IMR-90 (cell line): ENCODE data around the gene TGFBRAP1. TPM values are rescaled to one million over a fixed set of nuclear protein-coding genes. Genes with fewer than 3 reads are reported as not detected.

Source experiments
- ATAC-seq: fragments of 200-7000 bp; cut with Tn5 transposase; 2 replicates; pipeline ENCODE4 v1.9.1; 2020; ENCODE audit warnings: low read depth, mild to moderate bottlenecking, moderate library complexity
- BruUV-seq: library from RNA; stranded (reverse); fragments of 400-500 nt; replicated peaks from 2 replicates; lab custom pipeline; 2021; lab: Mats Ljungman, UMichigan
- CTCF ChIA-PET: fragments of 300-600 bp; formaldehyde crosslinking; extraction: SDS; loops from one replicate; lab custom pipeline; 2021; ENCODE audit warnings: antibody characterized with exemption; lab: Yijun Ruan, JAX
- POLR2A ChIA-PET: fragments of 300-600 bp; sonication (Branson Sonifier 250); formaldehyde crosslinking; loops from one replicate; lab custom pipeline; 2022; ENCODE audit warnings: antibody characterized with exemption; ENCODE audit not compliant: unreplicated experiment; lab: Charles Lee
- DNase-seq: peaks from one replicate; pipeline ENCODE4 v3.0.0; 2013
- H2AFZ ChIP-seq: replicated peaks from 2 replicates; pipeline ENCODE3; 2013; ENCODE audit warnings: low read length, mild to moderate bottlenecking; ENCODE audit not compliant: poor library complexity
- H2AK5ac ChIP-seq: 2 replicates; pipeline ENCODE4 v1.6.1; 2013; ENCODE audit warnings: low read depth, low read length, inconsistent platforms
- H2AK9ac ChIP-seq: replicated peaks from 2 replicates; pipeline ENCODE3; 2013; ENCODE audit warnings: mild to moderate bottlenecking, low read depth, low read length, moderate library complexity; ENCODE audit not compliant: poor library complexity
- H2BK120ac ChIP-seq: 2 replicates; pipeline ENCODE4 v1.6.1; 2013; ENCODE audit warnings: low read depth, low read length, inconsistent platforms
- H2BK15ac ChIP-seq: 3 replicates; pipeline ENCODE4 v1.6.1; 2013; ENCODE audit warnings: low read depth, low read length, inconsistent platforms
- H2BK20ac ChIP-seq: 2 replicates; pipeline ENCODE4 v1.6.1; 2013; ENCODE audit warnings: low read depth, mild to moderate bottlenecking, inconsistent platforms, low read length, moderate library complexity
- H2BK5ac ChIP-seq: 2 replicates; pipeline ENCODE4 v1.6.1; 2013; ENCODE audit warnings: mild to moderate bottlenecking, low read depth, low read length, inconsistent platforms; ENCODE audit not compliant: poor library complexity, severe bottlenecking
- H3K14ac ChIP-seq: replicated peaks from 2 replicates; pipeline ENCODE4 v1.6.1; 2013; ENCODE audit warnings: low read depth, low read length, inconsistent platforms
- H3K18ac ChIP-seq: 2 replicates; pipeline ENCODE4 v1.6.1; 2013; ENCODE audit warnings: low read depth, low read length, control low read depth
- H3K23ac ChIP-seq: 2 replicates; pipeline ENCODE4 v1.6.1; 2013; ENCODE audit warnings: low read depth, low read length, inconsistent platforms
- H3K27ac ChIP-seq: 2 replicates; pipeline ENCODE4 v1.5.1; 2013; ENCODE audit warnings: mild to moderate bottlenecking, control low read depth, low read length; ENCODE audit not compliant: insufficient read depth
- H3K27me3 ChIP-seq: 2 replicates; pipeline ENCODE4 v1.6.1; 2013; ENCODE audit warnings: low read length; ENCODE audit not compliant: control insufficient read depth, insufficient read depth
- H3K36me3 ChIP-seq: 2 replicates; pipeline ENCODE4 v1.6.1; 2013; ENCODE audit warnings: low read length, mixed read lengths; ENCODE audit not compliant: control insufficient read depth, insufficient read depth
- H3K4ac ChIP-seq: 2 replicates; pipeline ENCODE4 v1.6.1; 2013; ENCODE audit warnings: low read depth, low read length, inconsistent platforms
- H3K4me1 ChIP-seq: 2 replicates; pipeline ENCODE4 v1.6.1; 2013; ENCODE audit warnings: low read length, mixed read lengths; ENCODE audit not compliant: control insufficient read depth, insufficient read depth
- H3K4me2 ChIP-seq: 2 replicates; pipeline ENCODE4 v1.6.1; 2013; ENCODE audit warnings: low read depth, mild to moderate bottlenecking, control low read depth, low read length, moderate library complexity
- H3K4me3 ChIP-seq: 2 replicates; pipeline ENCODE4 v1.5.1; 2013; ENCODE audit warnings: low read depth, mild to moderate bottlenecking, control low read depth, low read length, moderate library complexity; ENCODE audit not compliant: insufficient read depth
- H3K56ac ChIP-seq: 2 replicates; pipeline ENCODE4 v1.6.1; 2013; ENCODE audit warnings: low read length, inconsistent platforms; ENCODE audit not compliant: insufficient read depth; ENCODE audit errors: extremely low read depth
- H3K79me1 ChIP-seq, 2 experiments: 2 replicates each; pipeline ENCODE4 v1.6.1; 2013; ENCODE audit warnings: low read length in 2 of 2, inconsistent platforms in 1 of 2, low read depth in 1 of 2
- H3K9ac ChIP-seq: 2 replicates; pipeline ENCODE4 v1.6.1; 2013; ENCODE audit warnings: low read depth, low read length, control low read depth
- H3K9me1 ChIP-seq: 2 replicates; pipeline ENCODE4 v1.6.1; 2013; ENCODE audit warnings: low read length, inconsistent platforms; ENCODE audit not compliant: insufficient read depth
- H3K9me3 ChIP-seq: 2 replicates; pipeline ENCODE4 v1.6.1; 2013; ENCODE audit warnings: low read length; ENCODE audit not compliant: control insufficient read depth, insufficient read depth
- H4K20me1 ChIP-seq: 2 replicates; pipeline ENCODE4 v1.6.1; 2013; ENCODE audit warnings: low read length, inconsistent platforms; ENCODE audit not compliant: insufficient read depth
- H4K5ac ChIP-seq: 2 replicates; pipeline ENCODE4 v1.6.1; 2013; ENCODE audit warnings: mild to moderate bottlenecking, low read depth, low read length, control low read depth
- H4K8ac ChIP-seq, 2 experiments: 2 replicates each; pipeline ENCODE4 v1.6.1; 2013; ENCODE audit warnings: low read depth in 2 of 2, low read length in 2 of 2, control low read depth in 1 of 2, inconsistent platforms in 1 of 2
- H4K91ac ChIP-seq: 2 replicates; pipeline ENCODE4 v1.6.1; 2013; ENCODE audit warnings: low read depth, low read length, inconsistent platforms; ENCODE audit not compliant: insufficient read depth
- BHLHE40 ChIP-seq: fragments of 150-350 bp; IDR thresholded peaks from 2 replicates; pipeline ENCODE4 v1.6.1; 2016; ENCODE audit warnings: mild to moderate bottlenecking, low read depth, low read length
- CEBPB ChIP-seq: IDR thresholded peaks from 2 replicates; pipeline ENCODE4 v1.6.1; 2012; ENCODE audit warnings: low read depth, low read length, improper control_type of control experiment
- CHD1 ChIP-seq: IDR thresholded peaks from 2 replicates; pipeline ENCODE4 v1.6.1; 2012; ENCODE audit warnings: low read depth, low read length, improper control_type of control experiment
- FOS ChIP-seq: fragments of 150-350 bp; IDR thresholded peaks from 2 replicates; pipeline ENCODE4 v1.6.1; 2016; ENCODE audit warnings: low read depth, low read length
- MAFK ChIP-seq: IDR thresholded peaks from 2 replicates; pipeline ENCODE4 v1.6.1; 2012; ENCODE audit warnings: low read depth, low read length, improper control_type of control experiment
- MAZ ChIP-seq: IDR thresholded peaks from 2 replicates; pipeline ENCODE4 v1.6.1; 2012; ENCODE audit warnings: low read depth, mild to moderate bottlenecking, low read length, improper control_type of control experiment, moderate library complexity, borderline replicate concordance
- MXI1 ChIP-seq: IDR thresholded peaks from 2 replicates; pipeline ENCODE4 v1.6.1; 2012; ENCODE audit warnings: low read depth, mild to moderate bottlenecking, low read length, moderate library complexity, borderline replicate concordance
- NFE2L2 ChIP-seq: fragments of 150-350 bp; IDR thresholded peaks from 2 replicates; pipeline ENCODE4 v1.6.1; 2016; ENCODE audit warnings: low read depth, mild to moderate bottlenecking, low read length
- POLR2A ChIP-seq: IDR thresholded peaks from 2 replicates; pipeline ENCODE4 v1.6.1; 2012; ENCODE audit warnings: mild to moderate bottlenecking, low read depth, low read length
- RAD21 ChIP-seq: IDR thresholded peaks from 2 replicates; pipeline ENCODE4 v1.6.1; 2012; ENCODE audit warnings: low read length, improper control_type of control experiment
- RCOR1 ChIP-seq: IDR thresholded peaks from 2 replicates; pipeline ENCODE4 v1.6.1; 2012; ENCODE audit warnings: mild to moderate bottlenecking, low read length, improper control_type of control experiment; ENCODE audit not compliant: insufficient replicate concordance
- RFX5 ChIP-seq: IDR thresholded peaks from 2 replicates; pipeline ENCODE4 v1.8.0; 2012; ENCODE audit warnings: low read depth, mild to moderate bottlenecking, low read length, moderate library complexity
- SMC3 ChIP-seq: fragments of 150-350 bp; IDR thresholded peaks from 2 replicates; pipeline ENCODE4 v1.6.1; 2016; ENCODE audit warnings: low read depth, mild to moderate bottlenecking, antibody characterized with exemption, low read length, moderate library complexity
- WGBS, 2 experiments: methylation state at CpG; one replicate each; pipeline versions ENCODE4 v1.1.5 to v1.1.7; 2013; ENCODE audit warnings: missing lambda C conversion rate in 2 of 2; ENCODE audit not compliant: insufficient read length in 1 of 2; ENCODE audit errors: extremely low coverage in 2 of 2; 5-methylcytosine and 5-hydroxymethylcytosine counted together
- dilution Hi-C: fragments of 300-500 bp; cut with HindIII; formaldehyde crosslinking; loops from one replicate; pipeline ENCODE4 v1.14.3; 2018; ENCODE audit warnings: low sequenced_read_pairs; ENCODE audit not compliant: unreplicated experiment
- in situ Hi-C: fragments of 300-500 bp; cut with MboI; formaldehyde crosslinking; loops from 3 replicates; pipeline ENCODE4 v1.14.3; 2019; ENCODE audit warnings: low sequenced_read_pairs, inconsistent platforms, mixed read lengths
- intact Hi-C: fragments of 100-400 bp; cut with micrococcal nuclease; formaldehyde crosslinking; loops from 2 replicates; pipeline ENCODE4 v1.10.0; 2022
- polyA plus RNA-seq, 3 experiments: library from polyadenylated mRNA; depleted of rRNA; stranded (reverse); fragments of >200 nt; gene quantifications; 2 replicates each; pipeline ENCODE4 v1.2.3, GENCODE V29; 2012; ENCODE audit warnings: low replicate concordance in 1 of 3
- total RNA-seq: library from RNA; depleted of rRNA; stranded (reverse); fragments of >200 nt; gene quantifications from 2 replicates; pipeline ENCODE4 v1.2.3, GENCODE V29; 2012
- TF ChIP-seq, protein P1 (sequence below): fragments of 150-350 bp; IDR thresholded peaks from 2 replicates; pipeline ENCODE4 v1.6.1; 2016; ENCODE audit warnings: low read depth, mild to moderate bottlenecking, low read length, moderate library complexity, borderline replicate concordance
- TF ChIP-seq, protein P2 (sequence below): conservative IDR thresholded peaks from 2 replicates; pipeline ENCODE4 v1.5.1; 2012; ENCODE audit warnings: mild to moderate bottlenecking, low read depth, low read length, improper control_type of control experiment
- TF ChIP-seq, protein P3 (sequence below): fragments of 150-350 bp; IDR thresholded peaks from 2 replicates; pipeline ENCODE4 v1.6.1; 2017; ENCODE audit warnings: mild to moderate bottlenecking, antibody characterized with exemption, low read length, low read depth

Gene TGFBRAP1
- total and polyA plus RNA-seq, 2 of the 4 experiments (the other 2 are of a cell fraction): 7.2 to 10.4 TPM

DNA sequence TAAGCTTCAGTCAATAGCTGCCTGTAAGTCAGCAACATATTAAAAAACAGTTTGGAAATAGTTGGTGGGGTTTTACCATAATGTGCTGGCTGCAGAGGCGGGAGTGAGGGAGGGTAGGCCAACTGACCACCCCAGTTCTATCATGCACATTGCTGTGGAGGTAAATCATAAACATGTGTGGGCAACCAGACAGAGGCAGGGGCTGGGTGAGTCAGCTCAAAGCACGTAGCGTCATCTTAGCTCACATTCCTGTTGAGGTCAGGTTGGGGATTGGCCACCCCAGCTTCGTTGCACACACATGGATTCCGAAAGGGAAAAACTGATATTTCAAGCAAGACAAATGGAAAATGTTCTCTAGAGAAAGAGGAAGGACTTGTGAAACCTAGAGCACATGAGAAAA, 68.5 kb downstream of the TGFBRAP1 start:
- peak; percentile 95 for ATAC-seq
- no peak for TF ChIP-seq SMC3
- TF ChIP-seq MXI1: peak; percentile 49; the same call in 1 of the 2 replicates
- TF ChIP-seq MAZ: peak; percentile 78
- TF ChIP-seq, protein P1, sequence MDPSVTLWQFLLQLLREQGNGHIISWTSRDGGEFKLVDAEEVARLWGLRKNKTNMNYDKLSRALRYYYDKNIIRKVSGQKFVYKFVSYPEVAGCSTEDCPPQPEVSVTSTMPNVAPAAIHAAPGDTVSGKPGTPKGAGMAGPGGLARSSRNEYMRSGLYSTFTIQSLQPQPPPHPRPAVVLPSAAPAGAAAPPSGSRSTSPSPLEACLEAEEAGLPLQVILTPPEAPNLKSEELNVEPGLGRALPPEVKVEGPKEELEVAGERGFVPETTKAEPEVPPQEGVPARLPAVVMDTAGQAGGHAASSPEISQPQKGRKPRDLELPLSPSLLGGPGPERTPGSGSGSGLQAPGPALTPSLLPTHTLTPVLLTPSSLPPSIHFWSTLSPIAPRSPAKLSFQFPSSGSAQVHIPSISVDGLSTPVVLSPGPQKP: no peak
- TF ChIP-seq CEBPB: peak; percentile 37; the same call in 1 of the 2 replicates
- TF ChIP-seq RFX5: no peak
- peak; percentile 73; the same call in 1 of the 2 replicates for TF ChIP-seq NFE2L2
- TF ChIP-seq, protein P2, sequence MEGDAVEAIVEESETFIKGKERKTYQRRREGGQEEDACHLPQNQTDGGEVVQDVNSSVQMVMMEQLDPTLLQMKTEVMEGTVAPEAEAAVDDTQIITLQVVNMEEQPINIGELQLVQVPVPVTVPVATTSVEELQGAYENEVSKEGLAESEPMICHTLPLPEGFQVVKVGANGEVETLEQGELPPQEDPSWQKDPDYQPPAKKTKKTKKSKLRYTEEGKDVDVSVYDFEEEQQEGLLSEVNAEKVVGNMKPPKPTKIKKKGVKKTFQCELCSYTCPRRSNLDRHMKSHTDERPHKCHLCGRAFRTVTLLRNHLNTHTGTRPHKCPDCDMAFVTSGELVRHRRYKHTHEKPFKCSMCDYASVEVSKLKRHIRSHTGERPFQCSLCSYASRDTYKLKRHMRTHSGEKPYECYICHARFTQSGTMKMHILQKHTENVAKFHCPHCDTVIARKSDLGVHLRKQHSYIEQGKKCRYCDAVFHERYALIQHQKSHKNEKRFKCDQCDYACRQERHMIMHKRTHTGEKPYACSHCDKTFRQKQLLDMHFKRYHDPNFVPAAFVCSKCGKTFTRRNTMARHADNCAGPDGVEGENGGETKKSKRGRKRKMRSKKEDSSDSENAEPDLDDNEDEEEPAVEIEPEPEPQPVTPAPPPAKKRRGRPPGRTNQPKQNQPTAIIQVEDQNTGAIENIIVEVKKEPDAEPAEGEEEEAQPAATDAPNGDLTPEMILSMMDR: no peak
- 0 out of 2 replicates have a peak, but pooled peaks have one; percentile 28 for TF ChIP-seq MAFK
- no peak for TF ChIP-seq RAD21
- peak; percentile 89 for TF ChIP-seq FOS
- TF ChIP-seq CHD1: no peak
- TF ChIP-seq RCOR1: no peak
- TF ChIP-seq, protein P3, sequence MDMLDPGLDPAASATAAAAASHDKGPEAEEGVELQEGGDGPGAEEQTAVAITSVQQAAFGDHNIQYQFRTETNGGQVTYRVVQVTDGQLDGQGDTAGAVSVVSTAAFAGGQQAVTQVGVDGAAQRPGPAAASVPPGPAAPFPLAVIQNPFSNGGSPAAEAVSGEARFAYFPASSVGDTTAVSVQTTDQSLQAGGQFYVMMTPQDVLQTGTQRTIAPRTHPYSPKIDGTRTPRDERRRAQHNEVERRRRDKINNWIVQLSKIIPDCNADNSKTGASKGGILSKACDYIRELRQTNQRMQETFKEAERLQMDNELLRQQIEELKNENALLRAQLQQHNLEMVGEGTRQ: no peak
- no peak for TF ChIP-seq POLR2A
- TF ChIP-seq BHLHE40: 0 out of 2 replicates have a peak, but pooled peaks have one; percentile 4
- H4K5ac ChIP-seq: no peak overlapping the region
- H3K9me3 ChIP-seq: no peaks in the 10 kb centered on the region
- no peak overlapping the region for H2BK20ac ChIP-seq
- peaks cover 3% of the 10 kb centered on the region; the same call in 1 of the 2 replicates for H3K4me1 ChIP-seq
- H3K27me3 ChIP-seq: no peaks in the 10 kb centered on the region
- H3K9me1 ChIP-seq: peaks cover 6% of the 10 kb centered on the region
- in situ Hi-C loops: no loop called here
- no peak overlapping the region for H3K18ac ChIP-seq
- H2AK5ac ChIP-seq: no peak overlapping the region
- H3K4ac ChIP-seq: peak overlapping the region; percentile 74
- no TSS peak for BruUV-seq
- H3K79me1 ChIP-seq: no peaks in the 10 kb centered on the region
- no peak overlapping the region for H3K56ac ChIP-seq
- no peak overlapping the region for H3K4me2 ChIP-seq
- no CpG with 5 or more reads among the region's 5 CpGs for WGBS, 2 experiments
- H3K36me3 ChIP-seq: peaks cover 2% of the 10 kb centered on the region; the same call in 1 of the 2 replicates
- peak overlapping the region; percentile 44 for H2BK120ac ChIP-seq
- H3K23ac ChIP-seq: no peak overlapping the region
- H2AK9ac ChIP-seq: no peak overlapping the region
- intact Hi-C loops: loop anchor here (1.0 to 2.0 kb wide), 2 partner anchors 23 to 34 kb away; no protein-coding TSS in a partner anchor
- peak; percentile 96 for DNase-seq
- no peak overlapping the region for H3K9ac ChIP-seq
- no peak overlapping the region for H3K27ac ChIP-seq
- CTCF ChIA-PET: interaction anchor here (0.6 kb wide), 1 partner anchor 25 kb away, joined by 3 read pairs; no protein-coding TSS in a partner anchor
- no peak overlapping the region for H3K4me3 ChIP-seq
- peak overlapping the region; percentile 35 for H2BK5ac ChIP-seq
- H4K8ac ChIP-seq: no peak overlapping the region; a peak in 1 of 4 replicates
- POLR2A ChIA-PET: no interaction called here
- H3K14ac ChIP-seq: no peak overlapping the region
- dilution Hi-C loops: no loop called here
- H4K20me1 ChIP-seq: no peaks in the 10 kb centered on the region
- H4K91ac ChIP-seq: no peak overlapping the region
- peak overlapping the region; percentile 46 for H2AFZ ChIP-seq
- H2BK15ac ChIP-seq: no peak overlapping the region
